DMS79 (cell line): Measurements from ENCODE around the gene IFNA1.
"Not testable (repeated sequence)": the region's sequence is repeated elsewhere in the genome, so short reads cannot be mapped to it uniquely, and the experiment has no call there.

ENCODE experiments used
- DNase-seq: peaks from one replicate; lab custom pipeline; 2025; lab: John Stamatoyannopoulos, UW

IFNA1 gene

DNA sequence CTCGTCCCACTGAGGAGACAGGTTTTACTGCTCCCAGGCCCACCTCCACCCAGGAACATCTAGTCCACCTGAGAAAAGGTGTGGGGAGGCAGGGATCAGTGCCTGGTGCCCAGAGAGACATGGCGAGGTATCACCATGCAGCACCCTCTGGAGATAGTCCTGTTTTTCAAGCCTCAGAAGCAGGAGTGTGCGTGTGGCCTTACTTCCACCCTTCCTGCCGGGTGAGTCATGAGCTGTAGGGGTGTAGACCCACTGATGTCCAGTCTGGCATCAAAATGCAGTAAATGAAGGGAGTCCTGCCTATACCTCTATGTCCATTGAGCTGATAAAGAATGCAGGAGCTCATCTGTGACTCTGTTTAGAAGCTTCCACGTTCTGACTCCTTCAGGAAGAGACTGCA lies 9.1 kb downstream of the IFNA1 start:
- DNase-seq = not testable (repeated sequence)

GRCh38 chr9:21450733-21451394 lies 10.6 kb downstream of the IFNA1 start:
- DNase-seq = no peak

- DNase-seq = no peak
Measured at GRCh38 chr9:21452681-21453080, 12.4 kb downstream of the IFNA1 start.

DNA sequence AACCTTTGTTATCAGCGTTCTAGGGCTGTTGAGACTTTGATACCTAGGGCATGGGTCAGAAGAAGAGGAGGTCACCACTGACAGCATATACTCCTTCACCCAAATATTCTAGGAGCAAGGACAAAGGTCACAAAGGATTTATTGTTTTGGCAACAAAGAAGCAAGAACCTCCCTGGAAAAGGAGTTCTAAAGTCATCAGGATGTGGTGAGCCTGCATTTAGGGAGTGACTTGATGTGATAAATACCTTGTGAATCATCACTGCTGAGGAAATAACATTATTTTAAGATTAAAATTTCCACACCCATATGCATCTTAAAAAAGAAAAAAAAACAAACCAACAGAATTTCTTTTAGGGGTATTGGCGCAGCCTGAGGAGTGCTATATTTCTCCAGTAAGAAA lies 13.9 kb downstream of the IFNA1 start:
- DNase-seq = no peak

DNA sequence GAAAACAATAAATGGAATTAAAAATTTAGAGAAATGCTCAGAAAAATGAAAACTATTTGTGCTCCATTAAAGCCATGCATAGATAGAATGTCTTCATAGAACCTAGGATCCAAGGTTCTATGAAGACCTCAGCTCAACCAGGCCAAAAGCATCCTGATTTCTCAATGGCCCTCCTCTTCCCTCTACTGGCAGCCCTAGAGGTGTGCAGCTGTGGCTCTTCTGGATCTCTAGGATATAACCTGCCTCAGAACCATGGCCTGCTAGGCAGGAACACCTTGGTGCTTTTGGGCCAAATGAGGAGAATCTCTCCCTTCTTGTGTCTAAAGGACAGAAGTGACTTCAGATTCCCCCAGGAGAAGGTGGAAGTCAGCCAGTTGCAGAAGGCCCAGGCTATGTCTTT lies 15.1 kb downstream of the IFNA1 start:
- no peak for DNase-seq

- no peak for DNase-seq
Measured at GRCh38 chr9:21461377-21461776, 21.1 kb downstream of the IFNA1 start.

DNA sequence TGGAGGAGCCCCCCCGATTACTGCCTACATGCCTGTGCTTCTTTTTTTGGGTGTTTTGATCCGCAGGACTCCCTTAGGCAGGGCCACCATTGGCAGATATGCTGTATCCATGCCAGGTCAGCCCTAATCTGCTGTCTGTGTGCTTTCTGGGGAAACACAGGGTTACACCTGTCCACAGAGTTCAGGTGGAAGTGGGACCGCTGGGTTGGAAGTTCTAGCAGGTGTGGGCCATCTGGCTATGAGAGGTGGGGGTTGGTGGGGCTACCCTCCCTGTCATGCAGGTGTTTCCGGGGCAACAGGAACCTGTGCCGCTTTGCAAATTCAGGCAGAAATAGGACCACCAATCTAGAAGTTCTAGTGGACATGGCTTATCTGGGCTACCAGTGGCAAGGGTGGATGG lies 24.9 kb downstream of the IFNA1 start:
- DNase-seq = no peak

- DNase-seq = no peak
Measured at GRCh38 chr9:21465859-21466518, 25.8 kb downstream of the IFNA1 start.

DNA sequence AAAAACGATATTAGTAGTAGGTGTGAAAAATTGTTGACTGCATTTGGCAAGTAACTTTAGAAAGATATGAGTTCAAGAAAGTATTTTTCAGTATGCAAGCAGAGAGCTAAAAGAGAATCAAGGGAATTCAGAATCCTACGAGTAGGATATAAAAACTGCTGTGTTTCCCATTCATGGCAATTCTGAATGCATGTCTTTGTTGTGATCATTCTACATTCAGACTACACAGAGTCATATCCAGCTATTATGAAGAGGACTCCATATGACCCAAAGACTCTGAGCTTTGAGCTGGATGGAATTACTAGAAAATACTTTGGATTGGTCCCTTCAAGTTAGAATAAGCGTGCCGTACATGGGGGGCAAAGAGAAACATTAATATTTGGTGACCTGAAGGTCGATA lies 29.9 kb downstream of the IFNA1 start:
- DNase-seq = no peak

DNA sequence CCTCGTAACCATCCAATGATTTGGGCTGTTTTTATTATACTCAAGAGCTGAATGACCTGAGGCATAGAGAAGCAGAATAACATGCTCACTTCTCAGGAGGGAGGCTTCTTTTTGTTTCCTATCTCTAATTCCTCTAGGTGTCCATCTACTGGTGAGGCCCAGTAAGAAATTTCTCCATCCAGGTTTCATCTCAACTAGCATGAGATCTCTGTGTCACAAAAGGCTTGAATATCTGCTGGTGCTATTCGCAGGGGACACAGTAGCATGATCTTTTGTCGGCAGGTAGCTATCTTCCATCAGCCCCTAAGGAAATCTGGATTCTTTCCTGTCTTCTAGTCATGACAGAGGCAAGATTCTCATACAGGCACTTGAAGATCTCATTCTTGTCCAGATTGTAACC lies 33.0 kb downstream of the IFNA1 start:
- DNase-seq = no peak

DNA sequence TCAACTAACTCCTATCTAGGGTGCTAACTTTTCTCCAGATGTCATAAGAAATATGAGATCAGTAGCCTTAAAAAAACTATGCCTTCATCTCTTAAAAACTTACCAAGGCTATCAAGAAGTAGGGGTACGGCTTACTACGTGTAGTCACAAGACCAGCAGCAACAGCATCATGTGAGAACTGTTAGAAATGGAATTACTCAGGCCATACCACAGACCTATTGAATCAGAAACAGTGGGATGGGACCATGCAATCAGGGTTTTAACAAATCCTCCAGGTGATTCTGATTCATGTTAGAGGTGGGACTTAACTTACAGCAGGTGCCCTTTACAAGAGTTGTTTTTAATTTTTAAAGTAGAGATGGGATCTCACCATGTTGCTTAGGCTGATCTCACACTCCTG lies 37.2 kb downstream of the IFNA1 start:
- DNase-seq = no peak

DNA sequence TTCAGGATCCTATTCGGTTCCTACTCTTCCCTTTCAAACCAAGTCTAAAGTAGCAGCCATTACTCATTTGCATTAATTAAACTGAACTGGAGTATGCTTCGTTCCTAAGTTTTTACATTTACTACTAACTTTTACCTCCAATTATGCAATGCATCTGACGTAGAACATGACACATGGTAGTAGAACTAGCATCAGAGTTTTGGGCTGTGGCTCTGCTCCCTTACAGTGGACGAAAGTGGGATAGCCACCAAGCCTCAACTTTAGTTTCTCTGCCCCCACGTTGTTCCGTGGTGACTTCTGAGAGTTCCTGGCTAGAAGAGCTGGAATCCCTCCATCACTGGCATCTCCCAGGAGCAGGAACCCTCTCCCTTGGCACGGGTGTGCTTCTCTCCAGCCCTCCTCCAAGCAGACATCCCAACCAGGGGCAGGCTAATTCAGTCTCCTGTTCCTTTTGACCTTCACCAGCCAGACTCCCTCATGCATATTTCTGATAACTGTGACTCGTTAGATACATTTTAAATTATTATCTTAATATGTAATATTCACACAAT lies 39.0 kb downstream of the IFNA1 start:
- DNase-seq = no peak

GRCh38 chr9:21481470-21482056 lies 41.3 kb downstream of the IFNA1 start:
- DNase-seq = no peak

DNA sequence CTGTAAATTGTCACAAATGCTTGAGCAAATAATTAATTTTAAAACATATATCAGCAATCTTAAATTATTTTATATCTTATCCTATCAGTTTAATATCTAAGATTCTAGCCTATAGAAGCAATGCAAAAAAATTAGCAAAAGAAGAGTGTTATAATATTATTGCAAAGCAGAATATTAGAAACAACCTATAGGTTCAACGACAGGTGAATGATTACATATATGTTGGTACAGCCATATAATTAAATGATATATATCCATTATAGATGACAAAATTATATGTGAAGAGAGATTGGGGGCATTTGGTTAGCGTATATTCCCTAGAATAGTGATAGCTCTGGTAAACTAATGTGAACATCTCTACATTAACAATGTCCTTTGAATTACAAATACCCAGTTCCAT lies 42.0 kb downstream of the IFNA1 start, which contains the start of gene IFNE:
Gene IFNE, minus strand, starts transcription at position 101 of the 400 bp plus-strand sequence. CDS start 619 bp downstream, outside the sequence.
- no peak for DNase-seq
